ENCODE measurements around the gene ERCC6L2.

The ERCC6L2 gene

DNA sequence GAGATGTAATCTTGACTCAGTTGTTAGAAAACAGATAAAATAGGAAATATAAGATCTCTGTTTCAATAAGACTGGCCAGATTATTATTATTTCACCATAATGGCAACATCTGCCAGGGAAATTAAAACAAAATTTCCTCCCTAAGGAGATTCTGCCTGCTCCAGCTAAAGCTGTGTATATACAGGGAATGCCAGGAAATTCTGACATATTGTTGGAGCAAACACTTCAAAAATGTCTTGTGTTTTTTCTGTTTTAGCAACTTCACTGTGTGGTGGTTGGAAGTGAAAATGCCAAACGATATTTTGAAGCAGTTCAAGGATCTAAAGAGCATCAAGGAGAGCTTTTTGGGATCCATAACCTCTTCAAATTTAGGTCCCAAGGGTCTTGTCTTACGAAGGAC lies 90.8 kb downstream of the ERCC6L2 start:
- Histone ChIP-seq H3K4me1 (no peaks in the 10 kb centered on the region), H3K4me3 (ENCODE audit: low read depth, low read length) (no peak overlapping the region), H3K36me3 (peaks cover 3% of the 10 kb centered on the region), H3K9me3 (no peaks in the 10 kb centered on the region), H3K27me3 (no peaks in the 10 kb centered on the region)
- no peak for TF ChIP-seq CTCF (IDR thresholded peaks at IDR 0.05; ENCODE audit: low read depth, low read length)
- no peak for DNase-seq

DNA sequence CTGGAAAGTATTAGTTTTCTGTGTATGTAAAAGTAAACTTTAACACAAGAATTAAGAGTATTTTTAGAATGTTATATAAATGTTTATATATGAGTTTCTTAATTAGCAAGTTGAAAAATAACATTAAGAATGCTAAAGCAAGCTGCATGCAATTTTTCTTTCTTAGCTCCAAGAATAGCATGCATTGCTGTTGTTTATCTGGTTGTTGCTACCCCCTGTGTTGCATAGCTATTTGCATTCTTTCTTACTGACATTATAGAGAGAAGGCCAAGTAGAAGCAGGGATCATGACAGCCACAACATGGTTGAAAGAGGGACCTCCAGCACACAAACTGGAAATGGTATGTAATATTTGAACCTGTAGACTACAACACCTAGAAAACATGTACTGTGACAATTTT lies 94.8 kb downstream of the ERCC6L2 start:
- Histone ChIP-seq H3K4me1 (no peaks in the 10 kb centered on the region), H3K9me3 (no peaks in the 10 kb centered on the region), H3K27me3 (no peaks in the 10 kb centered on the region), H3K36me3 (peaks cover 18% of the 10 kb centered on the region), H3K4me3 (ENCODE audit: low read depth, low read length) (no peak overlapping the region)
- no peak for DNase-seq
- TF ChIP-seq CTCF (IDR thresholded peaks at IDR 0.05; ENCODE audit: low read depth, low read length), result no peak

GRCh38 chr9:95971815-95972214 lies 96.3 kb downstream of the ERCC6L2 start:
- H3K4me1 ChIP-seq, result no peaks in the 10 kb centered on the region
- TF ChIP-seq CTCF (IDR thresholded peaks at IDR 0.05; ENCODE audit: low read depth, low read length), result no peak
- H3K4me3 ChIP-seq (ENCODE audit: low read depth, low read length), result no peak overlapping the region
- no peaks in the 10 kb centered on the region for H3K27me3 ChIP-seq
- peaks cover 14% of the 10 kb centered on the region for H3K36me3 ChIP-seq
- H3K9me3 ChIP-seq, result no peaks in the 10 kb centered on the region
- no peak for DNase-seq

DNA sequence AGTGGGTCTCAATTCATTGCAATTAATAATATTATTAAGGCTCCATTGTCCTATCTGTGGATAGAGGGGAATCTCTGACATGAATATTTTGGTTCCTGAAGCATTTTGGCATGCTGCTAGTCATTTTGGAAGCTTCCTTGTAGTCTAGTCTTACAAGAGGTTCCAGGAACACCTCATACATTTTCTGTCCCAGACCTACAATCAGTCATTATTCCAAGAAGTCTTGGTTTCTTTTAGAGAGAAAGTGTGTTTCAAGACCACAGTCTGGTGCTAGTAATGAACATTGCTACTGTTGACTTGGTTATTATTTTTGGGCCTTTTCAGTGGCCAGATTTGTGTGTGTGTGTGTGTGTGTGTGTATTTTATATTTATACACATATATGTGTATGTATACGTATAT lies 98.9 kb downstream of the ERCC6L2 start:
- DNase-seq, result no peak
- H3K36me3 ChIP-seq, result peaks cover 20% of the 10 kb centered on the region
- H3K4me1 ChIP-seq, result no peaks in the 10 kb centered on the region
- no peak for TF ChIP-seq CTCF (IDR thresholded peaks at IDR 0.05; ENCODE audit: low read depth, low read length)
- H3K4me3 ChIP-seq (ENCODE audit: low read depth, low read length), result no peak overlapping the region
- no peaks in the 10 kb centered on the region for H3K27me3 ChIP-seq
- no peaks in the 10 kb centered on the region for H3K9me3 ChIP-seq

DNA sequence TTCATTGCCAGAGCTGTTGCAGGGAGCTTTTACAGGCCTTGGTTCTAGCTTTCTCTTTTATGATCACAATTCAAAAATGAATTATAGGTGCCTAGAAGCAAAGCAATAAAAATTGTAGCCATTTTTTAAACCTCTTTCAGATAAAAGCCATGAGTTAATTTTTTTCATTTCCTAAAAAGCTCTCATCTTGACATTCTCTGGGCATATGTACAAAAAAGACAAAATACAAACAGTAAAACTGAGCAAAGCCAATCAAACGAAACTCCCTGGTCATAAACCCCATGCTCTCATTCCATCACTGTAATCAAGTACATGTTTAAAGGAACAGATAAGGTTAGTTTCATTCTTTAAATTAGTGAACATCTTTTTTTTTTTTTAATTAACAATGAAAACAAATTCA lies 101.9 kb downstream of the ERCC6L2 start:
- no peaks in the 10 kb centered on the region for H3K27me3 ChIP-seq
- no peak overlapping the region for H3K4me3 ChIP-seq (ENCODE audit: low read depth, low read length)
- H3K4me1 ChIP-seq, result peaks cover 10% of the 10 kb centered on the region
- no peaks in the 10 kb centered on the region for H3K9me3 ChIP-seq
- peaks cover 12% of the 10 kb centered on the region for H3K36me3 ChIP-seq
- TF ChIP-seq CTCF (IDR thresholded peaks at IDR 0.05; ENCODE audit: low read depth, low read length), result no peak
- no peak for DNase-seq

DNA sequence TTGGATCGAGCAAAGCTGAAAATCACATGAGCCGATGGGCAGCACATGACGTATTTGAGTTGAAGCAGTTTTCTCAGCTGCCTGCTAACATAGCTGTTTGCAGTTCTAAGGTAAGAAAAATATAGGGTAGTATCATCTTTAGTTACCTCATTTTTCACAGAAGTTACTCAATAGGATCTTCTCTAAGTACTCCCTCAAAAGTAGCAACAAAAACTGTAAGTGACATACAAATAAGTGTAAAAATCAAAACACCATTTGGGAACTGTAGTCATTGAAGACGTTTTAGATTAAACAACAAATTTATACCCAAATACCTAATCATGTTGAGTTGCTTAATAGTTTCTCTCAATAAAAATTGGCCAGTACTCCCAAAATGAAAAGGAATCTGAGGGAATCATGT lies 102.6 kb downstream of the ERCC6L2 start:
- H3K36me3 ChIP-seq, result peaks cover 6% of the 10 kb centered on the region
- no peak overlapping the region for H3K4me3 ChIP-seq (ENCODE audit: low read depth, low read length)
- no peaks in the 10 kb centered on the region for H3K27me3 ChIP-seq
- no peak for TF ChIP-seq CTCF (IDR thresholded peaks at IDR 0.05; ENCODE audit: low read depth, low read length)
- H3K4me1 ChIP-seq, result peaks cover 10% of the 10 kb centered on the region
- no peak for DNase-seq
- no peaks in the 10 kb centered on the region for H3K9me3 ChIP-seq
